Body of pancreas (tissue), 4 donors: ENCODE measurements around the gene SSC5D. TPM values are rescaled to one million over a fixed set of nuclear protein-coding genes. Genes with fewer than 3 reads are reported as not detected.

Experiments used
- ATAC-seq: fragments of 150-250 bp; one replicate; pipeline ENCODE4 v1.9.1; 2016
- DNase-seq, 4 donors: peaks; one replicate each; pipeline ENCODE4 v3.0.0-alpha.2; 2019
- H3K27ac ChIP-seq, 4 donors: fragments of 200-600 bp; sonication (generic); 1 replicate in 3 of 4; 2 replicates in 1 of 4; pipeline versions ENCODE4 v1.5.1 to v1.6.1; 2016 to 2019; ENCODE audit warnings: mild to moderate bottlenecking in 1 of 4, mixed read lengths in 1 of 4, moderate library complexity in 1 of 4
- H3K27me3 ChIP-seq, 2 donors: fragments of 200-600 bp; sonication (generic); one replicate each; pipeline ENCODE4 v1.6.0; 2016; ENCODE audit warnings: mild to moderate bottlenecking in 1 of 2
- H3K36me3 ChIP-seq, 2 donors: fragments of 200-600 bp; sonication (generic); replicated peaks in 1 of 2; 2 replicates each; pipeline ENCODE4 v1.5.1; 2016; ENCODE audit warnings: low read depth in 2 of 2; ENCODE audit not compliant: insufficient read depth in 1 of 2
- H3K4me1 ChIP-seq: fragments of 200-600 bp; sonication (generic); one replicate; pipeline ENCODE4 v1.6.0; 2016
- H3K4me3 ChIP-seq, 2 donors: fragments of 200-600 bp; sonication (generic); 1 replicate in 1 of 2; 2 replicates in 1 of 2; pipeline ENCODE4 v1.5.1; 2016 to 2019
- H3K9me3 ChIP-seq, 3 donors: fragments of 200-600 bp; sonication (generic); 1 replicate in 2 of 3; 2 replicates in 1 of 3; pipeline ENCODE4 v1.5.1; 2016
- CTCF ChIP-seq, 7 experiments: fragments of 450-650 bp in 4 of 7; fragments of 200-600 bp in 3 of 7; sonication (generic) in 3 of 7; IDR thresholded peaks; one replicate each; pipeline ENCODE4 v1.5.1; 2016 to 2019; ENCODE audit warnings: antibody characterized with exemption in 7 of 7
- POLR2A ChIP-seq, 3 donors: fragments of 450-650 bp; IDR thresholded peaks; one replicate each; pipeline ENCODE4 v1.6.1; 2016; ENCODE audit warnings: antibody characterized with exemption in 3 of 3, mild to moderate bottlenecking in 2 of 3
- WGBS, 2 donors: methylation state at CpG; one replicate each; pipeline ENCODE4 v1.1.5; 2017; 5-methylcytosine and 5-hydroxymethylcytosine counted together
- intact Hi-C: fragments of 100-400 bp; cut with DNase I; formaldehyde crosslinking; loops from one replicate; pipeline ENCODE4 v1.15.1; 2023
- total RNA-seq, 2 donors: library from RNA; depleted of rRNA; stranded (reverse); fragments of >200 nt; gene quantifications; one replicate each; pipeline ENCODE4 v1.1.0, GENCODE V29; 2016

The SSC5D gene
- total RNA-seq, 2 donors from 2014 or later, result 2.6 to 3.3 TPM

- TF ChIP-seq CTCF (IDR thresholded peaks at IDR 0.05) (no peak), POLR2A (IDR thresholded peaks at IDR 0.05) (no peak)
- Histone ChIP-seq H3K4me1 (no peaks in the 10 kb centered on the region), H3K27ac (no peak overlapping the region), H3K9me3 (no peaks in the 10 kb centered on the region), H3K4me3 (no peak overlapping the region), H3K36me3 (no peaks in the 10 kb centered on the region), H3K27me3 (no peaks in the 10 kb centered on the region)
- WGBS, 2 donors, result 72 to 75% methylated on average over 21 to 33 of the region's 33 CpGs
- no peak for ATAC-seq
- intact Hi-C loops, result no loop called here
- no peak for DNase-seq
Measured at GRCh38 chr19:55539090-55539984, 51.1 kb downstream of the SSC5D start.

GRCh38 chr19:55540619-55541018 is 52.4 kb downstream of the SSC5D start:
- H3K4me1 ChIP-seq, result no peaks in the 10 kb centered on the region
- DNase-seq (peak in 1 of 4 donors; percentile 13), ATAC-seq (no peak)
- no peak for TF ChIP-seq CTCF (IDR thresholded peaks at IDR 0.05)
- H3K27me3 ChIP-seq, result no peaks in the 10 kb centered on the region
- WGBS, 2 donors, result 36 to 59% methylated on average over 4 to 10 of the region's 10 CpGs
- no peak overlapping the region for H3K4me3 ChIP-seq
- intact Hi-C loops, result no loop called here
- H3K27ac ChIP-seq, result no peak overlapping the region
- H3K9me3 ChIP-seq, result no peaks in the 10 kb centered on the region
- H3K36me3 ChIP-seq, result no peaks in the 10 kb centered on the region

- no peak for DNase-seq
- Histone ChIP-seq H3K4me3 (no peak overlapping the region), H3K36me3 (no peaks in the 10 kb centered on the region), H3K9me3 (no peaks in the 10 kb centered on the region), H3K4me1 (no peaks in the 10 kb centered on the region), H3K27me3 (no peaks in the 10 kb centered on the region), H3K27ac (no peak overlapping the region)
- 40 to 62% methylated on average over 1 to 17 of the region's 19 CpGs for WGBS, 2 donors
- TF ChIP-seq CTCF (IDR thresholded peaks at IDR 0.05) (no peak), POLR2A (IDR thresholded peaks at IDR 0.05) (no peak)
- no peak for ATAC-seq
- intact Hi-C loops, result no loop called here
Measured at GRCh38 chr19:55541091-55541490, 52.9 kb downstream of the SSC5D start.

GRCh38 chr19:55542292-55542855 is 54.1 kb downstream of the SSC5D start:
- Histone ChIP-seq H3K4me1 (no peaks in the 10 kb centered on the region), H3K4me3 (no peak overlapping the region), H3K9me3 (no peaks in the 10 kb centered on the region), H3K27ac (no peak overlapping the region), H3K36me3 (no peaks in the 10 kb centered on the region), H3K27me3 (peaks cover 0 to 3% of the 10 kb centered on the region in 2 donors)
- ATAC-seq (no peak), DNase-seq (no peak)
- 58 to 69% methylated on average over 7 of the region's 7 CpGs for WGBS, 2 donors
- intact Hi-C loops, result no loop called here
- TF ChIP-seq POLR2A (IDR thresholded peaks at IDR 0.05), result no peak
- TF ChIP-seq CTCF (IDR thresholded peaks at IDR 0.05), result no peak
